HG02759 (cell line): Measurements from ENCODE around the gene RNF40.
A peak's percentile ranks its signal among the peaks of the same experiment; 100 is the strongest.

Experiments used
- ATAC-seq: cut with Tn5 transposase; IDR thresholded peaks from one replicate; pipeline ENCODE4 v1.9.1; 2021; ENCODE audit warnings: mild to moderate bottlenecking, moderate library complexity; ENCODE audit not compliant: unreplicated experiment

Gene RNF40

DNA sequence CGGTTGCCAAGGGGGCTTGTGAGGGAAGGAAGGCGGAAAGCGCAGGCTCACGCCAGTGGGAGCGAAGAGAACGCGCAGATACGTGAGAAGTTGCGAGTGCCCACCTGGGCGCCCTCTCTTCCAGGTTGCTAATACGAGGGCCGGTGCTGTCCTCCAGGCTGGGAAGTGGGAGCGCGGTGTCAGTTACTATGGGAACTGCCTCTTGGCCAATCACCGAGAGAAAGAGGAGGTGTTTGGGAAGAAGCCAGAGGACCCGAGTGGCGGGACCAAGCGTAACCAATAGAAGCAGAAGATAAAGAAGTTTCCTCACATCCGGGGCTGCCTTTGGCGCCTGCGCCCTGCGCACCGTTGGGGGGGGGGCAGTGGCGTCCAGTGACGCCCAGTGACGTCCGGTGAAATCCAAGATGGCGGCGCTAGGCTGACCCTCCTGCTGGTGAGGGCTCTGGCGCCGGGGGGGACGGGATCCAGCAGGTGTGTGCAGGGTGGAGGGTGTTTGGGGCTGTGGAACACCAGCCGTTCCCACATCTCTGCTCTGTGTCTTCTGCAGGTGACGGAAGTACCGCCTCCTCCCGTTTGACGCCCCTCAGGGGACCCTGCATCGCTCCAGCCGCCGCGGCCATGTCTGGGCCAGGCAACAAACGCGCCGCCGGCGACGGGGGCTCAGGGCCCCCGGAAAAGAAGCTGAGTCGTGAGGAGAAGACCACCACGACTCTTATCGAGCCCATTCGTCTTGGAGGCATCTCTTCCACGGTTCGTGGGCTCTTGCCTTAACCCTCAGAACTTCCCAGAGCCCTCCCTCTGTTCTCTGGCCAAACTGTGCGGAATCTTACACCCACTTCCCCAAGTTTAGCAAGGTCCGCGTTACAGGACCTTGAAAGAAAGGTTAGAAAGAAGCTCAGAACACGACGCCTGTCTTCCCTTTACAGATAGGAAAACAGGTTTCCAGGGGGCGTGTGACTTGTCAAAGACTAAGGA, at the start of gene RNF40, which contains the start of gene CFAP119:
Gene RNF40 (plus strand): TSS at position 395 of the 975 bp plus-strand sequence. CDS start 224 bp downstream, at position 619.
Gene CFAP119 (minus strand): TSS at position 135 of the 975 bp plus-strand sequence. CDS start 314 bp downstream, outside the sequence.
- ATAC-seq = peak; percentile 88

- no peak for ATAC-seq
Observed at GRCh38 chr16:30715750-30716445, 46.2 kb upstream of the RNF40 start.

DNA sequence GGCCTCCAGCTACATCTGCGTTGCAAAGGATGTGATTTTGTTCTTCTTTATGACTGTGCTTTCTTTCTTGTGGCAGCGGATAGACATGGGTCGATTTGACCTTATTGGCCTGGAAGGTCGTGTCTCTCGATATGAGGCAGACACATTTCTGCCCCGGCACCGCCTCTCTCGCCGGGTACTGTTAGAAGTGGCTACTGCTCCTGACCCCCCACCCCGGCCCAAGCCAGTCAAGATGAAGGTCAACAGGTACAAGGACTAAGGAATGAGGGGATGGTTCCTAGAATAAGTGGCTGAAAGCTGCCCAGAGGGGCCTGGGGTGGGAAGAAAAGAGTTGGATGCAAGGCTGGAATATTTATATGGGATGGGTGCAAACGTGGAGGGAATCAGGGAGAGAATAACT, 42.0 kb upstream of the RNF40 start:
- ATAC-seq = no peak

- ATAC-seq = no peak
Observed at GRCh38 chr16:30720694-30721093, 41.4 kb upstream of the RNF40 start.

DNA sequence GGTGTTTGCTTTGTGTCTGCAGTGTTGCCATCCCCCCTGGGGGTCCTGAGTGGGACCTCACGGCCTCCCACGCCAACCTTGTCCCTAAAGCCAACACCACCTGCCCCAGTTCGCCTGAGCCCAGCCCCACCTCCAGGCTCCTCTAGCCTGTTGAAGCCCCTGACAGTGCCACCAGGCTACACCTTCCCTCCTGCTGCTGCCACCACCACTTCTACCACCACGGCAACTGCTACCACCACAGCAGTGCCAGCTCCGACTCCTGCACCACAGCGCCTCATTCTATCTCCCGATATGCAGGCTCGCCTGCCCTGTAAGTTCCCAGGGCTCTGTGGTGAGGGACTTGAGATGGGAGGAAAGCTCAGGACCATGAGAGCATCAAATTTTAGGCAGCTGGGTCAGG, 41.0 kb upstream of the RNF40 start:
- no peak for ATAC-seq

GRCh38 chr16:30721606-30722005, 40.5 kb upstream of the RNF40 start:
- no peak for ATAC-seq

- ATAC-seq = no peak
Observed at GRCh38 chr16:30722443-30722842, 39.7 kb upstream of the RNF40 start.

- ATAC-seq = no peak
Observed at GRCh38 chr16:30722916-30723315, 39.2 kb upstream of the RNF40 start.

DNA sequence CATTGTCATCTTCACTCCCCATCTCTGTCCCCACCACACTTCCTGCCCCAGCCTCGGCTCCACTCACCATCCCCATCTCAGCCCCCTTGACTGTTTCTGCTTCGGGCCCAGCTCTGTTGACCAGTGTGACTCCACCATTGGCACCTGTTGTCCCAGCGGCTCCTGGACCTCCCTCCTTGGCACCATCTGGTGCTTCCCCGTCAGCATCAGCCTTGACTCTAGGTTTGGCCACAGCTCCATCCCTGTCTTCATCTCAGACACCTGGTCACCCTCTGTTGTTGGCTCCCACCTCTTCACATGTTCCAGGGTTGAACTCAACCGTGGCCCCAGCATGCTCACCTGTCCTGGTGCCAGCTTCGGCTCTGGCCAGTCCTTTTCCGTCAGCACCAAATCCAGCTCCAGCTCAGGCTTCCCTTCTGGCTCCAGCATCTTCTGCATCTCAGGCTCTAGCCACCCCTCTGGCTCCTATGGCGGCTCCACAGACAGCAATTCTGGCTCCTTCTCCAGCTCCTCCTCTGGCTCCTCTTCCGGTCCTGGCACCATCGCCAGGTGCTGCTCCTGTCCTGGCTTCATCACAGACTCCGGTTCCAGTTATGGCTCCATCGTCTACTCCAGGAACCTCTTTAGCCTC, 38.3 kb upstream of the RNF40 start:
- ATAC-seq = no peak

GRCh38 chr16:30724641-30725417, 37.3 kb upstream of the RNF40 start:
- ATAC-seq = no peak

DNA sequence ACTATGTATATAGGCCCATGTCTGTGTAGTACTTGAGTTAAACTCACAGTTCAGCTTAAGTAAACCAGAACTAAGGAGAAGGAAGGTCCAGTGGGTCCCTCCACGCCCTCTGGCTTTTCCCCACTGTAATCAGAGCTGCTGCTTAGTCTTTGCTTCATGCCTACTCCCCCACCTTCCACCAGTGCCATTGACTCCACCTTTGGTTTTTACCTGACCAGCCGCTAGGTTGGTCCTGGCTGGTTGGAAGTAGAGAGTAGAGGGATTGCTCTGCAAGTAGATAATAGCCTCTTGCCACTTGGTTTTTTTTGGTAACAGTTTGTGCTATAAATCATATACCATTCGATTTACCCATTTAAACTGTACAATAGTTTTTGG, 36.7 kb upstream of the RNF40 start:
- no peak for ATAC-seq

GRCh38 chr16:30728321-30728720, 33.8 kb upstream of the RNF40 start:
- ATAC-seq = no peak

DNA sequence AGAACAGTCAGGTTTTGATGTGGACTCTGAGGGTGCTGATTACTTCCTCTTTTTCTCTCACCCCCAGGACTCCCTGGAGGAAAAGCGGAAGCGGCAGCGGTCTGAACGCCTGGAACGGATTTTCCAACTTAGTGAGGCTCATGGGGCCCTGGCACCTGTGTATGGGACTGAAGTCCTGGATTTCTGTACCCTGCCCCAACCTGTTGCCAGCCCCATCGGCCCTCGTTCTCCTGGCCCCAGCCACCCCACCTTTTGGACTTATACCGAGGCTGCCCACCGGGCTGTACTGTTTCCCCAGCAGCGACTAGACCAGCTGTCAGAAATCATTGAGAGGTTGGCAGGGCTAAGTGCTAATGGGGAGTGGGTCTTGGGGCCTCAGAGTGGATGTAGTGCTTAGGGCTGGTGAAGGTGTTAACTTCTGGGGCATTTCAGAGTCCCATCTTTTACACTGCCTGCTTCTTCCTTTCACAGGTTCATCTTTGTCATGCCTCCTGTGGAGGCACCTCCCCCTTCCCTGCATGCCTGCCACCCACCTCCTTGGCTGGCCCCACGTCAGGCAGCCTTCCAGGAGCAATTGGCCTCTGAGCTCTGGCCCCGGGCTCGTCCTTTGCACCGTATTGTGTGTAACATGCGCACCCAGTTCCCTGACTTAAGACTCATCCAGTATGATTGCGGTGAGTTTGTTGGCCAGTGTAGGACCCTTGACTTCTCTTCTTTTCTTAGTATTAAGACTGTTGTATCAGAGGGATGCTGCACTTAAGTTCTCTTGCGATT, 33.0 kb upstream of the RNF40 start:
- ATAC-seq = no peak

GRCh38 chr16:30731411-30731810, 30.7 kb upstream of the RNF40 start:
- no peak for ATAC-seq

DNA sequence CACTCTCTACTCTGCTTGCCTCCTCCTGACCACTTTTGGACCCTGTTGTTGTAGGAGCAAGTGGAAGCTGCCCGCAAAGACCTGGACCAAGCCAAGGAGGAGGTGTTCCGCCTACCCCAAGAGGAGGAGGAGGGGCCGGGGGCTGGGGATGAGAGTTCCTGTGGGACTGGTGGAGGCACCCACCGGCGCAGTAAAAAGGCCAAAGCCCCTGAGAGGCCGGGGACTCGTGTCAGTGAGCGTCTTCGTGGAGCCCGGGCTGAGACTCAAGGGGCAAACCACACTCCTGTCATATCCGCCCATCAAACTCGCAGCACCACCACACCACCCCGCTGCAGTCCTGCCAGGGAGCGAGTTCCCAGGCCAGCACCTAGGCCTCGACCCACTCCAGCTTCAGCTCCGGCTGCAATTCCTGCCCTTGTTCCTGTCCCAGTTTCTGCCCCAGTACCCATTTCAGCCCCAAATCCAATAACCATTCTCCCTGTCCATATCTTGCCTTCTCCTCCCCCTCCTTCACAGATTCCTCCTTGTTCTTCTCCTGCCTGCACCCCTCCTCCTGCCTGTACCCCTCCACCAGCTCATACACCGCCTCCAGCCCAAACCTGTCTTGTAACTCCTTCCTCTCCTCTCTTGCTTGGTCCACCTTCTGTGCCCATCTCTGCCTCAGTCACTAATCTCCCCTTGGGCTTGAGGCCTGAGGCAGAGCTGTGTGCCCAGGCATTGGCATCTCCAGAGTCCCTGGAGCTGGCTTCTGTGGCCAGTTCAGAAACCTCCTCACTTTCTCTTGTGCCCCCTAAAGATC, 24.9 kb upstream of the RNF40 start:
- no peak for ATAC-seq

GRCh38 chr16:30737794-30738648, 24.1 kb upstream of the RNF40 start:
- ATAC-seq = no peak

DNA sequence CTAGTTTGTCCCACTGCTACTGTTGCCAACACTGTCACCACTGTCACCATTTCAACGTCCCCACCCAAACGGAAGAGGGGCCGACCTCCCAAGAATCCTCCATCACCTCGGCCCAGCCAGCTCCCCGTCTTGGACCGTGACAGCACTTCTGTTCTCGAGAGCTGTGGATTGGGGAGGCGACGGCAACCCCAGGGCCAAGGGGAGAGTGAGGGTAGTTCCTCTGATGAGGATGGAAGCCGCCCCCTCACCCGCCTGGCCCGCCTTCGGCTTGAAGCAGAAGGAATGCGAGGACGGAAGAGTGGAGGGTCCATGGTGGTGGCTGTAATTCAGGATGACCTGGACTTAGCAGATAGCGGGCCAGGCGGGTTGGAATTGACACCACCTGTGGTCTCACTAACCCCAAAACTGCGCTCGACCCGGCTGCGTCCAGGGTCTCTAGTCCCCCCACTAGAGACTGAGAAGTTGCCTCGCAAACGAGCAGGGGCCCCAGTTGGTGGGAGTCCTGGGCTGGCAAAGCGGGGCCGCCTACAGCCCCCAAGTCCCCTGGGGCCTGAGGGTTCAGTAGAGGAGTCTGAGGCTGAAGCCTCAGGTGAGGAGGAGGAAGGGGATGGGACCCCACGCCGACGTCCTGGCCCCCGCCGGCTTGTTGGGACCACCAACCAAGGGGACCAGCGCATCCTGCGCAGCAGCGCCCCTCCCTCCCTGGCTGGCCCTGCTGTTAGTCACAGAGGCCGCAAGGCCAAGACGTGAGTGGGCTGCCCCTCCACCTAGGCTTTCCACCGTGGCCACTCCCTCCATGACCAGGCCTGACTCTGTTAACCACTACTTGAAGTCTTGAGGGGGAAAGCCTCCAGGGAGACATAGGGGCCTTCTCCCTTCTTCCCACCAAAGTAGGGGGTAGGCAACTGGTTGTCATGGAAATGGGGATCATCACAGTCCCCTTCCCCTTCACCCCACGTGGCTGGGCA, 22.9 kb upstream of the RNF40 start:
- ATAC-seq = no peak
